Measurements from ENCODE around the gene HNRNPH1.

Gene HNRNPH1

DNA sequence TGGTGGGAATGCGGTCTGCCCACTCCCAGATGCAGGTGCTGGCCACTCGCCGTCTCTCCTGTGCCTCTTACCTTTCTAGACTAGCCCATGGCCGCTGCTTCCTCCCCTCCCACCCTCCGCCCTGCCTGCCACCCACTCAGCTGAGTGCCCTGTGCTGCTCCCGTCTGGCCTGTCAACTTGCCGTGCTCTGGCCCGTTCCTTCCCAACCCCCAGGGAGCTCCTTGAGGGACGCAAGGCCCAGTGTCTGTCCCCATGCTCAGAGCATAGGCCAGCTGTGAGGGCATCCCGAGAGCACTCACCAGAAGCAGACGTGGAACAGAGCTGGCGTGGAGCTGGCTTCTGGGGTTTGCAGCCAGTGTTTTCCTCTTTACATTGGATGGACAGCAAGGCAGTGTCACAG lies 20.2 kb downstream of the HNRNPH1 start:
- no peak for DNase-seq

- DNase-seq = no peak
Observed at GRCh38 chr5:179601871-179602625, 21.4 kb downstream of the HNRNPH1 start.

DNA sequence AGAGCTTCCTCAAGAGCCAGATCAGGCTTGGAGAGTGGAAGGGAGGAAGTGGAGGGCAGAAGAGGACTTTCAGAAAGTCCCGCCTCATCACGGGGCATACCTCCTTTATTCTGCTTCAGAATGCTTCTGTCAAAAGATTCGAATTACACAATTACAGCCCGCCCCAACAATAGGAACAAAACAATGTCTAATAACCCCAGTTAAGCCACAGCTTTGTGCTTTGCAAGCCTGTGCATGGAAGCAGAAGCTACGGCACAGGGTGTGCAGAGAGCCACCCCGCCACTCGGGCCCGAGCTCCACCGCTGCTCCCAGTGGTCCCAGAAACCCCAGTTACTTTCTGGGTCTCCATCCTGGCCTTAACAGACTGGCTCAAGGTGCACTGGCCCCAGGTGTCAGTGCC lies 23.5 kb downstream of the HNRNPH1 start:
- DNase-seq = no peak

- no peak for DNase-seq
Observed at GRCh38 chr5:179599566-179599965, 23.9 kb downstream of the HNRNPH1 start.

DNA sequence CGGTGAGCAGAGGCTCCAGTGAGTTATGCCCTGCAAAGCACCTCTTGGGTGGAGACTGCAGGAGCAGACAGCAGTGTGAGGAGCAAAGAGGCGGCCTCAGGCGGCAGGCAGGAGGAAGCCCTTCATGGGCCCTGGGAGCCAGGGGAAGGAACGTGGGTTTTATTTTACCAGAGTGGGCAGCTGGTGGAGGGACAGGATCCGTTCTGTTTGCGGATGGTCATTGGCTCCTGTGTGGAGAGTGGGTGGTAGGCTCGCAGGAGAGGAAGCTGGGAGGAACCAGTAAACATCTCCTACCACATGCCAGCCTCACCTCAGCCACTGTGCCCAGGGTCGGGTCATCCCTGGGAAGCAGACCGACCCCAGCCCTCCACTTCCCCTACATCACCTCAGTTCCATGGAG lies 24.4 kb downstream of the HNRNPH1 start:
- DNase-seq = no peak

- no peak for DNase-seq
Observed at GRCh38 chr5:179596421-179596820, 27.1 kb downstream of the HNRNPH1 start.

DNA sequence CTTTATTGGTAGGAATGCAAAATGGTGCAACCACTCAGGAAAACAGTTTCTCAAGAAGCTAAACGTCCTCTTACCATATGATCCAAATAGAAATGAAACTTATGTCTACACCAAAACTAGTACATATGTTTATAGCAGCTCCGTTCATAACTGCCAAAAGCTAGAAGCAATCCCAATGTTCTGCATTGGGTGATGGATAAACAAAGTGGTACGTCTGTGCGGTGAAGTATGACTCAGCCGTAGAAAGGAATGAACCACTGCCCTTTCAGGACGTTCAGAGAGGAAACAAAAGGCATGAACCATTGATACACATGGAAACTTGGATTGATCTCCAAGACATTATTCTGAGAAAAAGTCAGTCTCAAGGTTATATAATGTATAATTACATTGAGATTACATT lies 27.6 kb downstream of the HNRNPH1 start:
- DNase-seq = no peak

DNA sequence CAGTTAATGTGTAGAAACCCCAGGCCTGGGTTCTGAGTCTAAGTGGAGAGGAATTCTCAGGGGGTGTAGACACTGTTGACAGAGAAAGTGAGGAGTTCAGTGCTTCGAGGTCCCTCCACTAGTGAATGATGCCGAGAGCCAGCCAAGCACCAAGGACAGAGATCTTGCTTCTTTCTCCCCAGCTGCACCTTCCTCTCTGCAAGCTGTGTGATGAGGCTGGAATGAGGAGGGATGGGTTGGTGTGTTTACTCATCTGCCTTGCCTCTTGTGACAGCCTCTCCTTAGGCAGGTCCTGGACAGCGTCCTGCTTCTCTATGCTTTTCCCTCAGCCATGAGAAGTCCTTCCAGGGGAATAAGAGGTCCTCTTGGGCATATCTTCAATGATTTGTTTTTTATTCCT lies 35.3 kb downstream of the HNRNPH1 start:
- no peak for DNase-seq

GRCh38 chr5:179585941-179586401 lies 37.5 kb downstream of the HNRNPH1 start:
- DNase-seq = no peak

DNA sequence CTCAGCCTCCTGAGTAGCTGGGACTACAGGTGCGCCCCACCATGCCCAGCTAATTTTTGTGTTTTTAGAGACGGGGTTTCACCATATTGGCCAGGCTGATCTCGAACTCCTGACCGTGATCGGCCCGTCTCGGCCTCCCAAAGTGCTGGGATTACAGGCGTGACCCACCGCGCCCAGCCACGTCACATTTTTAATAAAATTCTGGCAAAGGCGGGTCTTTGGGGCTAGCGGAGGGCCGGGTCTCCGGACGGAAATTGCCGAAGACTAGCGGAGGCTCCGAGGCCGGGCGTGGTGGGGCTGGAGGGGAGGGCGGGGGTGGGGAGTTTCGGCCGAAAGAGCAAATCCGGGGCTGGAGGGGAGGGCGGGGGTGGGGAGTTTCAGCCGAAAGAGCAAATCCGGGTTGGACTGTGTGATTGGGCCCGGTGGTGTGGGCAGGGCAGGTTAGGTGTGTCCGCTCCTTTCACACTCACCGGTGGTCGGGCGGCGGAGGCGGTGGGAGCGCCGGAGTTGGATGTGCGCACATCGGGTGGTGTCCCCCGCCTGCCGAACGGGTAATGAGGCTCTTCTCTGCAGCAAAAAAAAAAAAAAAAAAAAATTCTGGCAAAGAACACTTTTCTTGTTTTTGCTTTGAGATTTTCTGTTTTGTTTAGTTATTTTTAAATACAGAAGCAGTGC lies 46.0 kb downstream of the HNRNPH1 start:
- no peak for DNase-seq

- DNase-seq = no peak
Observed at GRCh38 chr5:179572386-179572785, 51.1 kb downstream of the HNRNPH1 start.

- DNase-seq = no peak
Observed at GRCh38 chr5:179568721-179569120, 54.8 kb downstream of the HNRNPH1 start.

- no peak for DNase-seq
Observed at GRCh38 chr5:179564526-179564925, 58.9 kb downstream of the HNRNPH1 start.

Measured in stimulated activated CD4-positive, alpha-beta T cell treated with anti-CD3 and anti-CD28 coated beads, Interleukin-1b, Interleukin-23, amount 100 ng/mL, for 48 hours (primary cell).